Prostate gland (tissue), 1 donor: Measurements from ENCODE around the gene AFF3.

Experiments
- POLR2A ChIP-seq: fragments of 450-650 bp; IDR thresholded peaks from one replicate; pipeline ENCODE4 v1.6.1; 2016; ENCODE audit warnings: antibody characterized with exemption, mild to moderate bottlenecking
- POLR2AphosphoS5 ChIP-seq: sonication (generic); formaldehyde crosslinking; IDR thresholded peaks from one replicate; pipeline ENCODE4 v1.6.1; 2017; ENCODE audit warnings: antibody characterized with exemption

DNA sequence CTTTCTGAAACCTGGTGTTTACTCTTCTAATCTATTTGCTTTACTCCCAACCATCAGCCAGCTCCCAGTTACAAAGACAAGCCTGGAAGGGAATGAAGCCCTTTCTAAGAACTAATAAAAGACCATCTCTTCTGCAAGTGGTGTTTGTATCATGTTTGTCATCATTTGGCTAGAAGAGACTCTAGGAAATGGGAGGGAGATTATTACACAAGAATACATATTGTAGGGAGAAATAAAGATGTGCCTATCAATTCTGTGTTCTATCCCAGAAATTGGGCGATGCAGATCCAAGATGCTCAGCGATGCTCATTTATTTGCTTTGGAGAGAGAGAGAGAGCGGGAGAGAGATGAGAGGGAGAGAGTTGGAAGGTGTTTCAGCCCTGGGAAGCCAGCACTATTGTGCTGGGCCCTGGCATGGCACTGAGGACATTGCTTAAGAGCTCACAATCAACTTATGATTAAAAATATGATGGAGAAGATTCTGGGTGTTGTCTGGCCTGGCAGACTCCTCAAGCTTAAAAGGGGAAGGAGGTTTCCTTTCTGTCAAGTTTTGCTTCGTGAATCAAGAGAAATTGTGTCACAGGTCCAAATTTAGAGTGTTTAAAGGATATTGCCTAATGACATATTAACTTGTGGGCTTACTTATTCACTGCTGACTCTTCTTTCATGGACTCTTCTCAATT, 41.8 kb upstream of the AFF3 start:
- TF ChIP-seq POLR2AphosphoS5: no peak
- TF ChIP-seq POLR2A: no peak
